Osteocyte (in vitro differentiated cells): ENCODE data around the gene UPK3A. TPM values are rescaled to one million over a fixed set of nuclear protein-coding genes. Genes with fewer than 3 reads are reported as not detected.
A peak's percentile ranks its signal among the peaks of the same experiment; 100 is the strongest.

ENCODE experiments used
- DNase-seq: peaks from one replicate; pipeline ENCODE4 v3.0.0; 2021; ENCODE audit warnings: mixed read lengths; ENCODE audit not compliant: unreplicated experiment; ENCODE audit errors: extremely low spot score
- H3K27ac Mint-ChIP-seq: one replicate; pipeline ENCODE4 v1.8.0; 2021; ENCODE audit warnings: mild to moderate bottlenecking, mixed read lengths; ENCODE audit not compliant: unreplicated experiment
- H3K27me3 Mint-ChIP-seq: one replicate; pipeline ENCODE4 v1.8.0; 2021; ENCODE audit warnings: mixed read lengths; ENCODE audit not compliant: unreplicated experiment
- H3K36me3 Mint-ChIP-seq: one replicate; pipeline ENCODE4 v1.8.0; 2021; ENCODE audit warnings: mixed read lengths; ENCODE audit not compliant: unreplicated experiment
- H3K4me1 Mint-ChIP-seq: one replicate; pipeline ENCODE4 v1.8.0; 2021; ENCODE audit warnings: mixed read lengths; ENCODE audit not compliant: unreplicated experiment
- H3K4me3 Mint-ChIP-seq: one replicate; pipeline ENCODE4 v1.8.0; 2021; ENCODE audit warnings: mild to moderate bottlenecking, moderate library complexity, mixed read lengths; ENCODE audit not compliant: unreplicated experiment
- H3K9me3 Mint-ChIP-seq: one replicate; pipeline ENCODE4 v1.8.0; 2021; ENCODE audit warnings: mixed read lengths; ENCODE audit not compliant: unreplicated experiment
- total RNA-seq: library from RNA; stranded (reverse); gene quantifications from 2 replicates; pipeline ENCODE4 v1.2.1, GENCODE V29; 2021
- TF ChIP-seq, protein P1 (sequence below): fragments of 200-600 bp; sonication (generic); IDR thresholded peaks from 2 replicates; pipeline ENCODE4 v1.5.0; 2021; ENCODE audit warnings: antibody characterized with exemption, mild to moderate bottlenecking, moderate library complexity

Gene UPK3A
- total RNA-seq, 1 donor from 2014 or later: not detected

DNA sequence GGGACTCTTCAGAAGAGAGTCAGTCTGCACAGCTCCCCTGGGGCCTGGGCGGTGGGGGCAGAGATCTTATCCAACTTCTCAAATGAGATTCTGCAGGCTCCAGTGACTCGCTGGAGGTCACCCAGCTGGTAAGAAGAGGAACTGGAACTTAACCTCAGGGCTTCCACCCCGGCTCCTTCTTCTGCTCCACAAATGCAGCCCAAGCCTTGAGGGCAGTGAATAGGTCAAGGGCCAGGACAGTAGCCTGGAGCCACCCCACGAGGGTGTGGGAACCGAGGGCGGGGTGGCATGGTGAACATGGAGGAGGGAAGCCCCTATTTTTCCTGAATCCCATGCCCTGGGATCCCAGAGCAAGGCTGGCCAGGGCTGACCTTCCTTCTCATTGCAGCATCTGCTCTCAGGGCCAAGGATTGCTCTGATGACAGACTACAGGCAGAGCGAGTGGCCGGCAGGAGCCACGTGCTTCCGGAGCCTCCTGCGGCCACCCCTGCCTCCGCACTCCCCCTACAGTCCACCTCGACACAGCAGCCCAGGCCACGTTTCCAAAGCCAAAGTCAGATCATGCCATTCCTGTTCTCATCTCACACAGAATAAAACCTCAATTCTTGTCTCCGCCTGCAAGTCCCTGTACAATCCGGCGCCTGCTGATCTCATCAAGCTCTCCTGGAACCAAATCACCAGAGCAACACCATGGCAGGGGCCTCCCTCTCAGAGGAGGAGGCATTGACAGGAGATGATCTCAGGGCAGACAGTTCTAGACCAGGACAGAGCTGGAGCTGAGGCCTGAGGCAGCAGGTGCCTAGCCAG lies 21.1 kb upstream of the UPK3A start:
- TF ChIP-seq, protein P1, sequence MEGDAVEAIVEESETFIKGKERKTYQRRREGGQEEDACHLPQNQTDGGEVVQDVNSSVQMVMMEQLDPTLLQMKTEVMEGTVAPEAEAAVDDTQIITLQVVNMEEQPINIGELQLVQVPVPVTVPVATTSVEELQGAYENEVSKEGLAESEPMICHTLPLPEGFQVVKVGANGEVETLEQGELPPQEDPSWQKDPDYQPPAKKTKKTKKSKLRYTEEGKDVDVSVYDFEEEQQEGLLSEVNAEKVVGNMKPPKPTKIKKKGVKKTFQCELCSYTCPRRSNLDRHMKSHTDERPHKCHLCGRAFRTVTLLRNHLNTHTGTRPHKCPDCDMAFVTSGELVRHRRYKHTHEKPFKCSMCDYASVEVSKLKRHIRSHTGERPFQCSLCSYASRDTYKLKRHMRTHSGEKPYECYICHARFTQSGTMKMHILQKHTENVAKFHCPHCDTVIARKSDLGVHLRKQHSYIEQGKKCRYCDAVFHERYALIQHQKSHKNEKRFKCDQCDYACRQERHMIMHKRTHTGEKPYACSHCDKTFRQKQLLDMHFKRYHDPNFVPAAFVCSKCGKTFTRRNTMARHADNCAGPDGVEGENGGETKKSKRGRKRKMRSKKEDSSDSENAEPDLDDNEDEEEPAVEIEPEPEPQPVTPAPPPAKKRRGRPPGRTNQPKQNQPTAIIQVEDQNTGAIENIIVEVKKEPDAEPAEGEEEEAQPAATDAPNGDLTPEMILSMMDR: peak; percentile 82
- H3K27ac Mint-ChIP-seq: peak overlapping the region; percentile 3
- H3K4me1 Mint-ChIP-seq: peaks cover 11% of the 10 kb centered on the region
- no peaks in the 10 kb centered on the region for H3K9me3 Mint-ChIP-seq
- no peak overlapping the region for H3K4me3 Mint-ChIP-seq
- DNase-seq: no peak
- no peaks in the 10 kb centered on the region for H3K27me3 Mint-ChIP-seq
- no peaks in the 10 kb centered on the region for H3K36me3 Mint-ChIP-seq

DNA sequence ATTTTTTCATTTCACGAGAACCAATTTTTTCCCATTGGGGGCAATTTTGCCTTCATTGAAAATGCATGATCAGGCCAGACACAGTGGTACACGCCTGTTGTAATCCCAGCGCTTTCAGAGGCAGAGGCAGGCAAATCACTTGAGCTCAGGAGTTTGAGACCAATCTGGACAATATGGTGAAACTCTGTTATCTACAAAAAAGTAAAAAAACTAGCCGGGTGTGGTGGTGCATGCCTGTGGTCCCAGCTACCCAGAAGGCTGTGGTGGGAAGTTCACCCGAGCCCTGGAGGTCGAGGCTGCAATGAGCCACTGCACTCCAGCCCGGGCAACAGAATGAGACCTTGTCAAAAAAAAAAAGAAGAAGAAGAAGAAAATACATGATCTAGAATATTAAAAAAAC lies 19.2 kb upstream of the UPK3A start:
- DNase-seq: no peak
- TF ChIP-seq, protein P1: no peak
- no peak overlapping the region for H3K4me3 Mint-ChIP-seq

DNA sequence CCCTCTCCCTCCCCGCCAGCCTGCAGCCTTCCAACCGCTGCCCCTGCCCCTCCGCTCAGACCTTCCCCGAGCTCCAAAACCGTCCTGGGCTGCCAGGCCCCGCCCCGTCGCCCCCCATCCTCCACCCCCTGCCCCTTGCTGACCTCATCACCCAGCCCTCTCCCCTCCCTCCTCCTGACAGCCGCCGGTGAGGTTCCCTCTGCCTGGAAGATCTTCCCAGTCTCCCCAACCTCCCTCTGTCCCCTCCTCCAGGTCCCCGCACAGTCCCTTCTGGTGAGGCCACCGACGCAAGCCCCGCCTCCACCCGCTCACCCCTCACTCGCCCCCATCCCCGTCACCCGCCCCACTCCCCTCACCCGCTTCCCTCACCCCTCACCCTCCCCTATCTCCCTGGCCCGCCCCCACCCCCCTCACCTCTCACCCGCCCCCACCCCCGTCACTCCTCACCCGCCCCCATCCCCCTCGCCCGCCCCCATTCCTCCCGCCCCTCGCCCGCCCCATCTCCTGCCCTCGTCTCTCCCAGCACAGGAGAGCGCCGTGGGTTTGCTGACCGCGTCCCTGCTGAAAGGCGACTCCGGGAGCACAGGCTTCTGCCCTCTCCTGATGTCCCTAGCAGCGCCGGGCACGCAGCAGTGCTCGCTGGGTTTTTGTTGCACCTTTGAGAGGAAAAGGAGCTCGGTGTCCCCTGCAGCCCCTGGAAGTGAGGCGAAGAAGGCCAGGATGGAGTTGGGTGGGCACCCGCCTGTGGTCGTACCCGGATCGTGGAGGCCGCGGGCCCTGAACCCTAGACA lies 16.4 kb upstream of the UPK3A start:
- DNase-seq: no peak
- no peaks in the 10 kb centered on the region for H3K9me3 Mint-ChIP-seq
- no peaks in the 10 kb centered on the region for H3K27me3 Mint-ChIP-seq
- H3K36me3 Mint-ChIP-seq: no peaks in the 10 kb centered on the region
- peaks cover 27% of the 10 kb centered on the region for H3K4me1 Mint-ChIP-seq
- H3K27ac Mint-ChIP-seq: no peak overlapping the region
- TF ChIP-seq, protein P1: no peak
- peak overlapping the region; percentile 81 for H3K4me3 Mint-ChIP-seq

More for the DNA sequence above, 19.2 kb upstream of the UPK3A start:
- Mint-ChIP-seq H3K27ac (no peak overlapping the region), H3K27me3 (no peaks in the 10 kb centered on the region), H3K4me1 (peaks cover 23% of the 10 kb centered on the region), H3K36me3 (no peaks in the 10 kb centered on the region), H3K9me3 (no peaks in the 10 kb centered on the region)

DNA sequence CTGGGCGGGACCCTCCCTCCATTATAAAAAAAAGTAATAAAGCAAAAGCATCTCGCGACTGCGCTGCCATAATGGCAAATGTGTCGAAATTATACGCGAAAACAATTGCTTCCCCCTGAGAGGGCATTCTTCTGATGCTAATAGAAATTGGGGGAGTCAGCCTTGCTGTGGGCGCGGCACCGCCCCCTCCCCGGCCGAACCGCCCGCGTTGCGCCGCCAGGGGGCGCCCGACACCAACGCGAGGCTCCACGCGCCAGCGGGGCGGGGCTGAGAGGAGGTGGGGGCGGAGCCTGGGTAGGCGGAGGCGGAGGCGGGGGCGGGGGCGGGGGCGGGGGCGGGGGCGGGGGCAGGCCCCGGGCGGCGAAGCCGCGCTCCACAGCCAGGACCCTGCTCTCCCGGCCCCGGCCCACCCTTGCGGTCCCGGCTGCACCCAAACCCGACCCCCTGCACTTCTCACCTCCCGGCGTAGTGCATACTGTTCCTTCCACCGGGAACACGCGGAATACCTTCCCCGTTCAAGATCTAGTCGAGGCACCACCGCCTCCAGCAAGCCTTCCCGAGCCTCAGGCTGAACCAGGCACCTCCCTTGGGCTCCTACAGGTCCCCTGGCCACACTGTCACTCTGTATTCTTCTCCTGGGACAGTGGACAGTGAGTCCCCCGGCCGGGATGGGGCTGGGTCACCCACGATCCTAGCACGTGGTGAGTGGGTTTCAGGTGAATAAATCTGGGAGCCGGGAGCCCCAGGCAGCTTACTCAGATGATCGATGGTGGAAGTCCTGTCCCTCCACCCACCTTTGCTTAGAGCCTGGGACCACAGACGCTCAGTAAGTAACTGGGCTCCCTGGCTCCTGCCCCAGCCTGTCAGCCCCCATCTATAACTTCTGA lies 15.5 kb upstream of the UPK3A start:
- no peaks in the 10 kb centered on the region for H3K27me3 Mint-ChIP-seq
- no peaks in the 10 kb centered on the region for H3K9me3 Mint-ChIP-seq
- H3K27ac Mint-ChIP-seq: no peak overlapping the region
- TF ChIP-seq, protein P1: peak; percentile 96
- DNase-seq: peak; percentile 94
- H3K4me3 Mint-ChIP-seq: peak overlapping the region; percentile 81
- peaks cover 19% of the 10 kb centered on the region for H3K4me1 Mint-ChIP-seq
- H3K36me3 Mint-ChIP-seq: no peaks in the 10 kb centered on the region
